GM12878 (cell line): ENCODE results near the gene TATDN3. TPM values are rescaled to one million over a fixed set of nuclear protein-coding genes. Genes with fewer than 3 reads are reported as not detected.

Source experiments
- ATAC-seq: fragments of 200-7000 bp; cut with Tn5 transposase; 3 replicates; pipeline ENCODE4 v1.9.1; 2020; ENCODE audit warnings: mild to moderate bottlenecking, moderate library complexity
- BruUV-seq: library from RNA; stranded (reverse); fragments of 400-500 nt; replicated peaks from 2 replicates; lab custom pipeline; 2021; lab: Mats Ljungman, UMichigan
- CTCF ChIA-PET: fragments of 300-600 bp; sonication (Branson Sonifier 250); formaldehyde crosslinking; extraction: SDS; loops from one replicate; lab custom pipeline; 2021; ENCODE audit warnings: inconsistent platforms; lab: Yijun Ruan, JAX
- POLR2A ChIA-PET: fragments of 350-600 bp; formaldehyde crosslinking; extraction: SDS; loops from one replicate; lab custom pipeline; 2021; ENCODE audit warnings: inconsistent platforms; lab: Charles Lee
- RAD21 ChIA-PET: fragments of 300-600 bp; sonication (Branson Sonifier 250); formaldehyde crosslinking; loops from one replicate; lab custom pipeline; 2023; ENCODE audit warnings: antibody characterized with exemption; ENCODE audit not compliant: unreplicated experiment; lab: Charles Lee
- SMC1A ChIA-PET: fragments of 300-600 bp; sonication (Branson Sonifier 250); formaldehyde crosslinking; loops from one replicate; lab custom pipeline; 2023; ENCODE audit not compliant: unreplicated experiment, uncharacterized antibody; lab: Charles Lee
- DNase-seq: peaks from one replicate; pipeline ENCODE4 v3.0.0-alpha.2; 2011; ENCODE audit warnings: low read depth, low spot score
- FAIRE-seq: peaks from 3 replicates; lab custom pipeline; 2011; peaks lifted over from hg19 to GRCh38; lab: Jason Lieb, UNC
- H2AFZ ChIP-seq: 2 replicates; pipeline ENCODE4 v1.6.0; 2011; ENCODE audit warnings: low read depth, low read length, control low read depth; ENCODE audit not compliant: control insufficient read depth
- H3K27ac ChIP-seq: 2 replicates; pipeline ENCODE4 v1.5.1; 2011; ENCODE audit warnings: control low read depth; ENCODE audit not compliant: control insufficient read depth, insufficient read depth
- H3K27me3 ChIP-seq, 2 experiments: replicated peaks in 1 of 2; 2 replicates each; pipeline versions ENCODE4 v1.6.0 to v1.6.1; 2011; ENCODE audit warnings: low read length in 1 of 2; ENCODE audit not compliant: control insufficient read depth in 2 of 2, insufficient read depth in 2 of 2
- H3K36me3 ChIP-seq, 2 experiments: 2 replicates each; pipeline ENCODE4 v1.5.1; 2011; ENCODE audit warnings: low read length in 1 of 2; ENCODE audit not compliant: control insufficient read depth in 2 of 2, insufficient read depth in 2 of 2
- H3K4me1 ChIP-seq: 2 replicates; pipeline ENCODE4 v1.6.1; 2011; ENCODE audit warnings: mild to moderate bottlenecking, low read length, moderate library complexity, mixed read lengths; ENCODE audit not compliant: control insufficient read depth, insufficient read depth
- H3K4me2 ChIP-seq: 2 replicates; pipeline ENCODE4 v1.6.0; 2011; ENCODE audit warnings: control low read depth; ENCODE audit not compliant: control insufficient read depth, insufficient read depth
- H3K4me3 ChIP-seq: fragments of 200-600 bp; sonication (generic); 2 replicates; pipeline ENCODE4 v1.5.1; 2016
- H3K79me2 ChIP-seq: 2 replicates; pipeline ENCODE4 v1.6.0; 2011; ENCODE audit warnings: low read length; ENCODE audit not compliant: control insufficient read depth, insufficient read depth
- H3K9ac ChIP-seq: 2 replicates; pipeline ENCODE4 v1.8.0; 2011; ENCODE audit warnings: low read length, control low read depth, mixed read lengths; ENCODE audit not compliant: control insufficient read depth, insufficient read depth
- H3K9me3 ChIP-seq: replicated peaks from 3 replicates; pipeline ENCODE4 v1.5.1; 2011; ENCODE audit warnings: mild to moderate bottlenecking, low read length; ENCODE audit not compliant: control insufficient read depth, insufficient read depth
- H4K20me1 ChIP-seq: 2 replicates; pipeline ENCODE4 v1.6.0; 2011; ENCODE audit not compliant: control insufficient read depth, insufficient read depth
- CBFB ChIP-seq: IDR thresholded peaks from 2 replicates; pipeline ENCODE4 v1.6.1; 2016; ENCODE audit warnings: antibody characterized with exemption, low read depth
- CBX5 ChIP-seq: sonication (generic); IDR thresholded peaks from 2 replicates; pipeline ENCODE4 v1.6.1; 2016; ENCODE audit warnings: low read depth, moderate library complexity, mild to moderate bottlenecking, inconsistent platforms
- E2F8 ChIP-seq: fragments of 450-650 bp; IDR thresholded peaks from 2 replicates; pipeline ENCODE4 v1.6.1; 2018; ENCODE audit warnings: mild to moderate bottlenecking, low read depth, moderate library complexity; ENCODE audit not compliant: partially characterized antibody
- EED ChIP-seq: sonication (generic); IDR thresholded peaks from 2 replicates; pipeline ENCODE4 v1.6.1; 2016; ENCODE audit warnings: antibody characterized with exemption, low read depth
- FOXK2 ChIP-seq: fragments of 450-650 bp; IDR thresholded peaks from 2 replicates; pipeline ENCODE4 v1.6.1; 2017; ENCODE audit warnings: mild to moderate bottlenecking, moderate library complexity
- HDGF ChIP-seq: fragments of 450-650 bp; IDR thresholded peaks from 2 replicates; pipeline ENCODE4 v1.6.1; 2016; ENCODE audit warnings: antibody characterized with exemption
- IRF3 ChIP-seq: fragments of 450-650 bp; IDR thresholded peaks from 2 replicates; pipeline ENCODE4 v1.6.1; 2014; ENCODE audit warnings: mild to moderate bottlenecking
- IRF4 ChIP-seq: IDR thresholded peaks from 2 replicates; pipeline ENCODE4 v1.6.1; 2011; ENCODE audit warnings: low read depth, low read length
- KLF5 ChIP-seq: fragments of 450-650 bp; IDR thresholded peaks from 2 replicates; pipeline ENCODE4 v1.6.1; 2014; ENCODE audit warnings: mild to moderate bottlenecking; ENCODE audit not compliant: partially characterized antibody
- POLR2AphosphoS2 ChIP-seq: IDR thresholded peaks from 2 replicates; pipeline ENCODE4 v1.6.1; 2011; ENCODE audit warnings: low read depth, mild to moderate bottlenecking, low read length, improper control_type of control experiment, moderate library complexity
- SMARCA5 ChIP-seq: fragments of 450-650 bp; IDR thresholded peaks from 2 replicates; pipeline ENCODE4 v1.6.1; 2017; ENCODE audit warnings: mild to moderate bottlenecking
- SREBF1 ChIP-seq: IDR thresholded peaks from 2 replicates; pipeline ENCODE4 v1.6.1; 2012; ENCODE audit warnings: mild to moderate bottlenecking, low read length
- YY1 ChIP-seq: IDR thresholded peaks from 2 replicates; pipeline ENCODE4 v1.6.1; 2011; ENCODE audit warnings: low read depth, mild to moderate bottlenecking, low read length
- ZNF274 ChIP-seq: IDR thresholded peaks from one replicate; pipeline ENCODE4 v1.8.0; 2011; ENCODE audit not compliant: insufficient read length, insufficient read depth
- ZNF622 ChIP-seq: fragments of 450-650 bp; IDR thresholded peaks from 2 replicates; pipeline ENCODE4 v1.6.1; 2017; ENCODE audit warnings: mild to moderate bottlenecking, inconsistent platforms
- WGBS: methylation state at CpG from one replicate; pipeline ENCODE4 v1.1.6; 2016; ENCODE audit warnings: low lambda C conversion rate; ENCODE audit not compliant: insufficient replicate concordance, insufficient coverage; ENCODE audit errors: missing lambda C conversion rate; 5-methylcytosine and 5-hydroxymethylcytosine counted together
- in situ Hi-C: fragments of 300-500 bp; cut with MboI; formaldehyde crosslinking; loops from 9 replicates; pipeline ENCODE4 v1.14.3; 2018; ENCODE audit warnings: mixed read lengths
- intact Hi-C: fragments of 100-400 bp; cut with micrococcal nuclease; formaldehyde crosslinking; loops from one replicate; pipeline ENCODE4 v1.14.2; 2022; ENCODE audit not compliant: unreplicated experiment
- polyA plus RNA-seq, 11 experiments: library from polyadenylated mRNA; depleted of rRNA in 4 of 11; unstranded in 6 of 11; stranded (reverse) in 5 of 11; fragments of >200 nt; fragmentation: Nextera tagmentation in 4 of 11; fragmentation: Illumina TruSeq in 1 of 11; extraction: Ambion mirVana in 4 of 11; extraction: Trizol in 1 of 11; gene quantifications; 1 replicate in 1 of 11; 2 replicates in 10 of 11; pipeline versions ENCODE4 v1.2.1 to v1.2.3, GENCODE V29; 2011 to 2016; ENCODE audit warnings: inconsistent platforms in 2 of 11, missing spikeins in 2 of 11, low read depth in 1 of 11
- total RNA-seq, 4 experiments: library from RNA; depleted of rRNA in 3 of 4; stranded (reverse); fragments of >200 nt in 3 of 4; fragmentation: Illumina TruSeq in 1 of 4; extraction: Trizol in 1 of 4; gene quantifications; 2 replicates each; pipeline versions ENCODE4 v1.2.1 to v1.2.3, GENCODE V29; 2013 to 2021
- TF ChIP-seq, protein P1 (sequence below): fragments of 450-650 bp; IDR thresholded peaks from 2 replicates; pipeline ENCODE4 v1.6.1; 2016; ENCODE audit warnings: mild to moderate bottlenecking
- TF ChIP-seq, protein P2 (sequence below): fragments of 450-650 bp; formaldehyde crosslinking; IDR thresholded peaks from 2 replicates; pipeline ENCODE4 v1.4.0; 2022; ENCODE audit warnings: mild to moderate bottlenecking, moderate library complexity

Gene TATDN3
- total and polyA plus RNA-seq, 10 of the 15 experiments (the other 5 are each of a cell fraction or from before 2014, with no cell fraction given) = 15.5 to 40.0 (median 22.7) TPM

DNA sequence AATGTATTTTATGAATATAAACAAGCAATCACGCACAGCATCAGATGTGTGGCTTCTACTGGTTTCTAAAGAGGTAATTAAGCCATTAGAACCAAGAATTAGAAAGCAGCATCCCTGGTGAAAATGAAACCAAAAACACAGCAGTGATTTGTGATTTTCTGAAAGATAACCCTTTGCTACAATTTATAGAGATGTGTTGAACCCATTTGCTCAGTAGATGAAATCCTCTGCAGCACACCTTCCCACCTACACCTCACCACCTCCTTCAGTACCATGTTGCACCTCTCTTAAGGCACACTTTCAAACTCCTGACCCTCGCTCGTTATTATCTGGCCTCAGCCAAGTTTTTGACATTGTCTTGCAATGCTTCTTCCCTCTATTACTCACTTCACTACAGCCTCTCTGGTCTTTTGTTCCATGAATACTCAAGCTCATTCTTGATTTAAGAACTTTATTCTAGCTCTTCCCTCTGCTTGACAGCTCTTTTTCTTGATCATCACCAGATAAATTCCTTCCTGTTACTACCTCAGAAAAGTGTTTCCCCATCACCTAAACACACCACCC, 38.7 kb upstream of the TATDN3 start:
- POLR2A ChIA-PET = interaction anchor here (0.6 to 1.1 kb wide), 4 partner anchors 40 to 388 kb away, joined by 3 to 4 read pairs (median 4); no protein-coding TSS in a partner anchor
- no peak overlapping the region for H2AFZ ChIP-seq
- no peaks in the 10 kb centered on the region for H3K27me3 ChIP-seq
- H3K4me2 ChIP-seq = peak overlapping the region; percentile 93
- no TSS peak for BruUV-seq
- in situ Hi-C loops (no loop called here), intact Hi-C loops (loop anchor here (5.0 to 10.0 kb wide), 2 partner anchors 51 to 278 kb away; no protein-coding TSS in a partner anchor)
- ATAC-seq (peak; percentile 60), DNase-seq (peak; percentile 39), FAIRE-seq (no peak)
- SMC1A ChIA-PET = interaction anchor here (0.7 to 5.6 kb wide), 13 partner anchors 12 to 276 kb away, joined by 3 to 32 read pairs (median 4); no protein-coding TSS in a partner anchor
- WGBS = 0% methylated on average over 3 of the region's 3 CpGs
- no peaks in the 10 kb centered on the region for H4K20me1 ChIP-seq
- H3K4me1 ChIP-seq = peaks cover 41% of the 10 kb centered on the region
- H3K4me3 ChIP-seq = peak overlapping the region; percentile 58; the same call in 1 of the 2 replicates
- RAD21 ChIA-PET = interaction anchor here (0.9 to 4.1 kb wide), 8 partner anchors 16 to 276 kb away, joined by 3 to 19 read pairs (median 4); no protein-coding TSS in a partner anchor
- 0 out of 4 replicates have a peak, but pooled peaks cover 0 to 2% of the 10 kb centered on the region in 2 experiments for H3K36me3 ChIP-seq
- CTCF ChIA-PET = interaction anchor here (0.6 to 5.1 kb wide), 16 partner anchors 10 to 315 kb away, joined by 3 to 33 read pairs (median 5); no protein-coding TSS in a partner anchor
- no peaks in the 10 kb centered on the region for H3K9me3 ChIP-seq
- H3K9ac ChIP-seq = no peak overlapping the region
- H3K79me2 ChIP-seq = peaks cover 2% of the 10 kb centered on the region
- H3K27ac ChIP-seq = peak overlapping the region; percentile 1; the same call in 1 of the 2 replicates
- TF ChIP-seq CBX5 = 0 out of 2 replicates have a peak, but pooled peaks have one; percentile 38
- no peak for TF ChIP-seq IRF4
- TF ChIP-seq POLR2AphosphoS2 = no peak
- TF ChIP-seq SREBF1 = no peak
- no peak for TF ChIP-seq YY1
- no peak for TF ChIP-seq CBFB
- TF ChIP-seq SMARCA5 = no peak
- TF ChIP-seq ZNF274 = no peak
- TF ChIP-seq, protein P1, sequence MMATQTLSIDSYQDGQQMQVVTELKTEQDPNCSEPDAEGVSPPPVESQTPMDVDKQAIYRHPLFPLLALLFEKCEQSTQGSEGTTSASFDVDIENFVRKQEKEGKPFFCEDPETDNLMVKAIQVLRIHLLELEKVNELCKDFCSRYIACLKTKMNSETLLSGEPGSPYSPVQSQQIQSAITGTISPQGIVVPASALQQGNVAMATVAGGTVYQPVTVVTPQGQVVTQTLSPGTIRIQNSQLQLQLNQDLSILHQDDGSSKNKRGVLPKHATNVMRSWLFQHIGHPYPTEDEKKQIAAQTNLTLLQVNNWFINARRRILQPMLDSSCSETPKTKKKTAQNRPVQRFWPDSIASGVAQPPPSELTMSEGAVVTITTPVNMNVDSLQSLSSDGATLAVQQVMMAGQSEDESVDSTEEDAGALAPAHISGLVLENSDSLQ = no peak
- TF ChIP-seq FOXK2 = no peak
- TF ChIP-seq E2F8 = no peak
- no peak for TF ChIP-seq IRF3
- no peak for TF ChIP-seq KLF5
- peak; percentile 35; the same call in 1 of the 2 replicates for TF ChIP-seq EED
- TF ChIP-seq ZNF622 = no peak
- TF ChIP-seq, protein P2, sequence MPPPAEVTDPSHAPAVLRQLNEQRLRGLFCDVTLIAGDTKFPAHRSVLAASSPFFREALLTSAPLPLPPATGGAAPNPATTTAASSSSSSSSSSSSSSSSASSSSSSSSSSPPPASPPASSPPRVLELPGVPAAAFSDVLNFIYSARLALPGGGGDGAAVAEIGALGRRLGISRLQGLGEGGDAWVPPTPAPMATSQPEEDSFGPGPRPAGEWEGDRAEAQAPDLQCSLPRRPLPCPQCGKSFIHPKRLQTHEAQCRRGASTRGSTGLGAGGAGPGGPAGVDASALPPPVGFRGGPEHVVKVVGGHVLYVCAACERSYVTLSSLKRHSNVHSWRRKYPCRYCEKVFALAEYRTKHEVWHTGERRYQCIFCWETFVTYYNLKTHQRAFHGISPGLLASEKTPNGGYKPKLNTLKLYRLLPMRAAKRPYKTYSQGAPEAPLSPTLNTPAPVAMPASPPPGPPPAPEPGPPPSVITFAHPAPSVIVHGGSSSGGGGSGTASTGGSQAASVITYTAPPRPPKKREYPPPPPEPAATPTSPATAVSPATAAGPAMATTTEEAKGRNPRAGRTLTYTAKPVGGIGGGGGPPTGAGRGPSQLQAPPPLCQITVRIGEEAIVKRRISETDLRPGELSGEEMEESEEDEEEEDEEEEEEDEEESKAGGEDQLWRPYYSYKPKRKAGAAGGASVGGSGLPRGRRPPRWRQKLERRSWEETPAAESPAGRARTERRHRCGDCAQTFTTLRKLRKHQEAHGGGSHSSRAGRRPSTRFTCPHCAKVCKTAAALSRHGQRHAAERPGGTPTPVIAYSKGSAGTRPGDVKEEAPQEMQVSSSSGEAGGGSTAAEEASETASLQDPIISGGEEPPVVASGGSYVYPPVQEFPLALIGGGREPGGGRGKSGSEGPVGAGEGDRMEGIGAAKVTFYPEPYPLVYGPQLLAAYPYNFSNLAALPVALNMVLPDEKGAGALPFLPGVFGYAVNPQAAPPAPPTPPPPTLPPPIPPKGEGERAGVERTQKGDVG (CRISPR knock-in tag) = no peak
- TF ChIP-seq HDGF = 0 out of 2 replicates have a peak, but pooled peaks have one; percentile 42
